Spleen (tissue), 11 donors: ENCODE data around the gene KIAA0753. TPM values are rescaled to one million over a fixed set of nuclear protein-coding genes. Genes with fewer than 3 reads are reported as not detected.

Source experiments
- DNase-seq: peaks from one replicate; pipeline ENCODE4 v3.0.0-alpha.2; 2020
- H3K27ac ChIP-seq, 8 donors: fragments of 200-600 bp; sonication (generic) in 7 of 8; 1 replicate in 4 of 8; 2 replicates in 4 of 8; pipeline versions ENCODE4 v1.5.0 to v1.8.0; 2016 to 2021; ENCODE audit warnings: inconsistent platforms in 4 of 8, mild to moderate bottlenecking in 4 of 8, moderate library complexity in 1 of 8
- H3K27me3 ChIP-seq, 7 donors: fragments of 200-600 bp; sonication (generic) in 6 of 7; replicated peaks in 1 of 7; 1 replicate in 4 of 7; 2 replicates in 3 of 7; pipeline versions ENCODE4 v1.5.0 to v1.8.0; 2016 to 2021; ENCODE audit warnings: inconsistent platforms in 3 of 7, mild to moderate bottlenecking in 1 of 7
- H3K36me3 ChIP-seq, 6 donors: fragments of 200-600 bp; sonication (generic) in 5 of 6; 1 replicate in 4 of 6; 2 replicates in 2 of 6; pipeline versions ENCODE4 v1.5.0 to v1.8.0; 2016 to 2021; ENCODE audit warnings: inconsistent platforms in 2 of 6
- H3K4me1 ChIP-seq, 6 donors: fragments of 200-600 bp; sonication (generic) in 5 of 6; 1 replicate in 3 of 6; 2 replicates in 3 of 6; pipeline versions ENCODE4 v1.5.0 to v1.8.0; 2016 to 2021; ENCODE audit warnings: inconsistent platforms in 3 of 6
- H3K4me3 ChIP-seq, 8 donors: fragments of 200-600 bp; sonication (generic) in 7 of 8; 1 replicate in 4 of 8; 2 replicates in 4 of 8; pipeline versions ENCODE4 v1.5.0 to v1.8.0; 2016 to 2021; ENCODE audit warnings: inconsistent platforms in 4 of 8, mild to moderate bottlenecking in 4 of 8, moderate library complexity in 2 of 8
- H3K9me3 ChIP-seq, 8 donors: fragments of 200-600 bp; sonication (generic) in 7 of 8; 1 replicate in 4 of 8; 2 replicates in 4 of 8; pipeline versions ENCODE4 v1.5.0 to v1.8.0; 2016 to 2021; ENCODE audit warnings: inconsistent platforms in 4 of 8
- CTCF ChIP-seq, 11 experiments: fragments of 200-600 bp in 7 of 11; fragments of 450-650 bp in 4 of 11; sonication (generic) in 4 of 11; IDR thresholded peaks in 8 of 11; conservative IDR thresholded peaks in 3 of 11; 1 replicate in 7 of 11; 2 replicates in 4 of 11; pipeline versions ENCODE4 v1.4.0 to v1.8.0; 2016 to 2021; ENCODE audit warnings: antibody characterized with exemption in 11 of 11, inconsistent platforms in 4 of 11, mild to moderate bottlenecking in 1 of 11
- POLR2A ChIP-seq, 3 donors: fragments of 450-650 bp; IDR thresholded peaks; one replicate each; pipeline ENCODE4 v1.5.1; 2017; ENCODE audit warnings: antibody characterized with exemption in 3 of 3, mild to moderate bottlenecking in 1 of 3
- POLR2AphosphoS5 ChIP-seq, 3 donors: sonication (generic); formaldehyde crosslinking; IDR thresholded peaks; one replicate each; pipeline ENCODE4 v1.5.1; 2017; ENCODE audit warnings: antibody characterized with exemption in 3 of 3
- WGBS, 5 donors: extraction: QIAGEN DNeasy Blood & Tissue Kit in 3 of 5; methylation state at CpG; one replicate each; pipeline versions ENCODE4 v1.1.5 to v1.1.7; 2013 to 2018; 5-methylcytosine and 5-hydroxymethylcytosine counted together
- intact Hi-C: fragments of 100-400 bp; cut with DNase I; formaldehyde crosslinking; loops from one replicate; pipeline ENCODE4 v1.15.0; 2023; ENCODE audit warnings: low total_unique reads
- polyA plus RNA-seq, 3 donors: library from polyadenylated mRNA; stranded (reverse); fragments of 200-250 nt; gene quantifications; one replicate each; pipeline ENCODE4 v1.2.1, GENCODE V29; 2013
- total RNA-seq, 7 donors: library from RNA; depleted of rRNA in 3 of 7; stranded (reverse); fragments of >200 nt in 3 of 7; fragmentation: NEBNext Ultra II Directional in 4 of 7; extraction: Animal tissue kit (Norgen Biotek cat#: 25700) in 4 of 7; gene quantifications; one replicate each; pipeline versions ENCODE4 v1.1.0 to v1.2.1, GENCODE V29; 2016 to 2021
- donor health status: healthy with polysubstance abuse.
- donor health status: DM: no; HTN: no; CAD: no; lungs with moderate emphysema.
- donor health status: DM: no; HTN: no; CAD: no.
- donor health status: Bipolar disorder and iron deficiency.
- donor health status: healthy.
- donor health status: DM: no; HTN: no; CAD: no.
- donor health status: DM: yes; HTN: yes; CAD: no.

KIAA0753 gene
- total and polyA plus RNA-seq, 10 donors, result 4.2 to 21.8 (median 17.6) TPM

DNA sequence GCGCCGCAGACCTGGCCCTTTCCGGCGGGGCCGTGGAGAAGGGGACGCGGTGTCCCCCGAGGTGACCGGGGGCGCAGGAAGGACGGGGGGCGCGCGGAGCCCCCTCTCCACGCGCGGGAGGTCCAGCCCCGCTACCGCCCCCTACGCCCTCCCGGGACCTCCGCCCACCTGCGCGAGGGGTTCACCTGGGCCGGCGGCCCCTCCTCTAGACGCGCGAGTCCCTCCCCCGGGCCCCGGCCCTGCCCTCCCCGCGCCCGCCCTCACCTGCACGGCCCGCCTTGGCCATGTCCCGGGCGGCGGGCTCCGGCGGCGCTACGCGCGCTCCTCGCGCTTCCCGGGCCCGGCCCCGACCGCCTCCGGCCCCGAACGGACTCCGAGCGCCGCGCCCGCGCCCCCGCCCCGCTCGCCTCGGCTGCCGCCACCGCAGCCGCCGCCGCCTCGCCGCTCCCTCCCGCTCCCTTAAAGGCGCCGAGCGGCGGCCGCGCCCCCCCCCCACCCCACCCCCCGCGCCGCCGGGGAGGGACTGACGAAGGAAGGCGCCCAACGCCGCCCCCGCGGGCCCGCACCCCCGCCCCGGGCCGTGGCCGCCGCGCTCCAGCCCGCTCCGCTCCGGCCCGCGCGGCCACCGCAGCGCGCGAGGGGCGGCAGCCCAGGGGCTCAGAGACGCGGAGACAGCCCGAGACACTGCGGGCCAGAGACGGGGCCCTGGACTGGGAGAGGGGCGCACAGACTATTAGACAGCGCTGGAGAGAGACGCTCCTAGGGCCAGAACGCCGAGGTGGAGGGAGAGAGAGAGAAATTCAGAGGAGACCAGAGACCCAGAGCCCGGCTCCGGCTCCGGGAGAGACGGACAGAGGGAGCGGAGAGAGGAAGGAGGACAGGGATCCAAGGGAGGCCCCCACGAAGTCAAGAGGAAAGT is 84.1 kb downstream of the KIAA0753 start, which contains the start of gene PITPNM3:
Gene PITPNM3, minus strand, starts transcription at position 435 of the 919 bp plus-strand sequence. Its CDS starts 149 bp downstream, at position 286.
- peak; percentile 72 for DNase-seq
- no peaks in the 10 kb centered on the region for H3K36me3 ChIP-seq
- peak within 1 kb of the TSS; percentile 72 to 90 (median 84) for H3K27ac ChIP-seq
- H3K4me3 ChIP-seq, result peak within 1 kb of the TSS; percentile 51 to 82 (median 61)
- no peaks in the 10 kb centered on the region for H3K9me3 ChIP-seq
- TF ChIP-seq CTCF (IDR thresholded peaks at IDR 0.05 in 8 of 11, conservative IDR thresholded peaks at IDR 0.05 in 3 of 11), result no peak
- TF ChIP-seq POLR2A (IDR thresholded peaks at IDR 0.05), result no peak
- TF ChIP-seq POLR2AphosphoS5 (IDR thresholded peaks at IDR 0.05), result peak in 1 of 3 donors; percentile 42
- WGBS, 5 donors, result 2 to 10% (median 3%) methylated on average over 19 to 122 of the region's 122 CpGs
- intact Hi-C loops, result loop anchor here (5.0 kb wide), 1 partner anchor 84 kb away; no protein-coding TSS in a partner anchor
- peaks cover 0 to 51% (median 18%) of the 10 kb centered on the region in 7 donors for H3K27me3 ChIP-seq
- peaks cover 0 to 81% (median 50%) of the 10 kb centered on the region in 6 donors for H3K4me1 ChIP-seq

DNA sequence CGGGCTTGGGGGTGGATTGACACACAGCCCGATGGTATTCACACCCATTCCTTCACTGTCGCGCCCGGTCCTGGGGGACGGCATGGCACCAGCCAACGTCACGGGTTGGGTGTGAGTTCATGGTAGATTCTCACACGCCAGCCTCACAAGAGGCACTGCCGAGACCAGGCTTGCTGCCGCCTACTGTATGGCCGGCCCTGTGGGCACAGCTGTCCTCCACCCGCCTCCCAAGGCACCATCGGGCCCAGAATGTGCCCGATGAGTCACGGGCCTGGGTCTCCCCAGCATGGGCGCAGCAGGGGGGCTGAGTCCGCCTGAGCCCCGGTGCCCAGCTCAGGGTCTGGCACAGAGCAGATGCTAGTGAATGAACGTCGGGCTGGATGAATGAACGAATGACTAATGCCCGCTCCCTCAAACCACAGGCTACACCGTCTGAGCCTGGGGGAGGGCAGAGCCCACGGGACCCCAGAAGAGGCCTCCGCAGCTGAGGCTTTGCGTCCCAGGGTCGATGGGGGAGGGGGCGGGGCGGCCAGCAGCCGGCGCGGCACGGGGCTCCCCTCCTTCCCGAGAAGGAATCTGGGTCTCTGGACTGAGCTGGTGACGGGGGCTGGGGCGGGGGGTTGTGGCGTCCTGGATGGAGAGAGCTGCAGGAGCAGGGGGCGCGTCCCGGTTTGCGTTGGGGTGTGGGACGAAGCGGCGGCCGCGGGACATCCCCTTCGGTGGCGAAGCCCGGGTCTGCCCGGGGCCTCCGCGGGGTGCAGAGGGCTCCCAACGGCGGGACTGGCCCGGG is 85.0 kb downstream of the KIAA0753 start:
- peak overlapping the region; percentile 63 to 90 (median 84) for H3K27ac ChIP-seq
- TF ChIP-seq POLR2A (IDR thresholded peaks at IDR 0.05), result no peak
- no peak for TF ChIP-seq CTCF (IDR thresholded peaks at IDR 0.05 in 8 of 11, conservative IDR thresholded peaks at IDR 0.05 in 3 of 11)
- peak in 2 of 3 donors; percentile 11 to 60 for TF ChIP-seq POLR2AphosphoS5 (IDR thresholded peaks at IDR 0.05)
- peak overlapping the region; percentile 51 to 82 (median 61) for H3K4me3 ChIP-seq
- no peaks in the 10 kb centered on the region for H3K9me3 ChIP-seq
- peaks cover 0 to 89% (median 52%) of the 10 kb centered on the region in 6 donors for H3K4me1 ChIP-seq
- no peaks in the 10 kb centered on the region for H3K36me3 ChIP-seq
- no peak for DNase-seq
- intact Hi-C loops, result loop anchor here (5.0 kb wide), 1 partner anchor 83 kb away; no protein-coding TSS in a partner anchor
- 1 to 2% (median 2%) methylated on average over 24 to 56 of the region's 56 CpGs for WGBS, 5 donors
- peaks cover 0 to 51% (median 18%) of the 10 kb centered on the region in 7 donors for H3K27me3 ChIP-seq

GRCh38 chr17:6554871-6555330 is 85.6 kb downstream of the KIAA0753 start:
- peak overlapping the region; percentile 63 to 90 (median 84) for H3K27ac ChIP-seq
- no peak for DNase-seq
- intact Hi-C loops, result loop anchor here (5.0 kb wide), 1 partner anchor 83 kb away; no protein-coding TSS in a partner anchor

More at GRCh38 chr17:6554871-6555330, 85.6 kb downstream of the KIAA0753 start:
- H3K4me3 ChIP-seq, result peak overlapping the region; percentile 51 to 82 (median 61)
- H3K9me3 ChIP-seq, result no peaks in the 10 kb centered on the region
- WGBS, 5 donors, result 17 to 31% (median 28%) methylated on average over 8 to 12 of the region's 12 CpGs
- TF ChIP-seq CTCF (IDR thresholded peaks at IDR 0.05 in 8 of 11, conservative IDR thresholded peaks at IDR 0.05 in 3 of 11), result no peak
- TF ChIP-seq POLR2AphosphoS5 (IDR thresholded peaks at IDR 0.05), result peak in 1 of 3 donors; percentile 56
- H3K36me3 ChIP-seq, result no peaks in the 10 kb centered on the region
- peaks cover 0 to 89% (median 52%) of the 10 kb centered on the region in 6 donors for H3K4me1 ChIP-seq
- peaks cover 0 to 51% (median 18%) of the 10 kb centered on the region in 7 donors for H3K27me3 ChIP-seq
